ENCODE data around the gene MT1B.

DNA sequence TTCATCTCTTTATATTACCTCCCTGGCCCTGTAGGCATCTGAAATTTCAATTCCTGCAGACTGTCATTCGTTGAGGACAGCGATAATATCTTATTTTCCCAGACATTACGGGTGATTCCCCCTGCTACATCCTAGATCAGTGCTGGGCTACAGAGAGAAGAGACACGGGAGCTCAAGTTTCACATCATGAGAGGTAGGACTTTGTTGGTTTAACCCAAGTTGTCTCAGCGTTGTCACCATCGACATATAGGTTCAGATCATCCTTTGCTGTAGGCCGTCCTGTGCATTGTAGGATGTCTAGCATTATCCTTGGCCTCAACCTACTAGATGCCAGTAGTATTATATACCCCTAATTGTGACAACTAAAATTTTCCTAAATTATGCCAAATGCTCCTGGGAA lies 49.8 kb downstream of the MT1B start:
- TF ChIP-seq ZNF274 (IDR thresholded peaks at IDR 0.05; ENCODE audit: low read depth, low read length) (no peak), ZFX (IDR thresholded peaks at IDR 0.05) (no peak), SIN3A (IDR thresholded peaks at IDR 0.05; ENCODE audit: low read depth) (no peak), POLR2A (IDR thresholded peaks at IDR 0.05; ENCODE audit: borderline replicate concordance, extremely low read depth, insufficient read depth, insufficient read length) (no peak), EZH2 (IDR thresholded peaks at IDR 0.05) (no peak), EZH2phosphoT487 (IDR thresholded peaks at IDR 0.05; ENCODE audit: borderline replicate concordance) (no peak), RAD21 (IDR thresholded peaks at IDR 0.05; ENCODE audit: low read depth) (no peak), ELF1 (IDR thresholded peaks at IDR 0.05; ENCODE audit: borderline replicate concordance, low read depth) (no peak)
- TF ChIP-seq, protein P1, sequence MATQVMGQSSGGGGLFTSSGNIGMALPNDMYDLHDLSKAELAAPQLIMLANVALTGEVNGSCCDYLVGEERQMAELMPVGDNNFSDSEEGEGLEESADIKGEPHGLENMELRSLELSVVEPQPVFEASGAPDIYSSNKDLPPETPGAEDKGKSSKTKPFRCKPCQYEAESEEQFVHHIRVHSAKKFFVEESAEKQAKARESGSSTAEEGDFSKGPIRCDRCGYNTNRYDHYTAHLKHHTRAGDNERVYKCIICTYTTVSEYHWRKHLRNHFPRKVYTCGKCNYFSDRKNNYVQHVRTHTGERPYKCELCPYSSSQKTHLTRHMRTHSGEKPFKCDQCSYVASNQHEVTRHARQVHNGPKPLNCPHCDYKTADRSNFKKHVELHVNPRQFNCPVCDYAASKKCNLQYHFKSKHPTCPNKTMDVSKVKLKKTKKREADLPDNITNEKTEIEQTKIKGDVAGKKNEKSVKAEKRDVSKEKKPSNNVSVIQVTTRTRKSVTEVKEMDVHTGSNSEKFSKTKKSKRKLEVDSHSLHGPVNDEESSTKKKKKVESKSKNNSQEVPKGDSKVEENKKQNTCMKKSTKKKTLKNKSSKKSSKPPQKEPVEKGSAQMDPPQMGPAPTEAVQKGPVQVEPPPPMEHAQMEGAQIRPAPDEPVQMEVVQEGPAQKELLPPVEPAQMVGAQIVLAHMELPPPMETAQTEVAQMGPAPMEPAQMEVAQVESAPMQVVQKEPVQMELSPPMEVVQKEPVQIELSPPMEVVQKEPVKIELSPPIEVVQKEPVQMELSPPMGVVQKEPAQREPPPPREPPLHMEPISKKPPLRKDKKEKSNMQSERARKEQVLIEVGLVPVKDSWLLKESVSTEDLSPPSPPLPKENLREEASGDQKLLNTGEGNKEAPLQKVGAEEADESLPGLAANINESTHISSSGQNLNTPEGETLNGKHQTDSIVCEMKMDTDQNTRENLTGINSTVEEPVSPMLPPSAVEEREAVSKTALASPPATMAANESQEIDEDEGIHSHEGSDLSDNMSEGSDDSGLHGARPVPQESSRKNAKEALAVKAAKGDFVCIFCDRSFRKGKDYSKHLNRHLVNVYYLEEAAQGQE (IDR thresholded peaks at IDR 0.05; ENCODE audit: low read depth): no peak
- TF ChIP-seq, protein P2, sequence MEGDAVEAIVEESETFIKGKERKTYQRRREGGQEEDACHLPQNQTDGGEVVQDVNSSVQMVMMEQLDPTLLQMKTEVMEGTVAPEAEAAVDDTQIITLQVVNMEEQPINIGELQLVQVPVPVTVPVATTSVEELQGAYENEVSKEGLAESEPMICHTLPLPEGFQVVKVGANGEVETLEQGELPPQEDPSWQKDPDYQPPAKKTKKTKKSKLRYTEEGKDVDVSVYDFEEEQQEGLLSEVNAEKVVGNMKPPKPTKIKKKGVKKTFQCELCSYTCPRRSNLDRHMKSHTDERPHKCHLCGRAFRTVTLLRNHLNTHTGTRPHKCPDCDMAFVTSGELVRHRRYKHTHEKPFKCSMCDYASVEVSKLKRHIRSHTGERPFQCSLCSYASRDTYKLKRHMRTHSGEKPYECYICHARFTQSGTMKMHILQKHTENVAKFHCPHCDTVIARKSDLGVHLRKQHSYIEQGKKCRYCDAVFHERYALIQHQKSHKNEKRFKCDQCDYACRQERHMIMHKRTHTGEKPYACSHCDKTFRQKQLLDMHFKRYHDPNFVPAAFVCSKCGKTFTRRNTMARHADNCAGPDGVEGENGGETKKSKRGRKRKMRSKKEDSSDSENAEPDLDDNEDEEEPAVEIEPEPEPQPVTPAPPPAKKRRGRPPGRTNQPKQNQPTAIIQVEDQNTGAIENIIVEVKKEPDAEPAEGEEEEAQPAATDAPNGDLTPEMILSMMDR (IDR thresholded peaks at IDR 0.05 in 2 of 3, conservative IDR thresholded peaks at IDR 0.05 in 1 of 3; ENCODE audit: borderline replicate concordance in 1 of 3, insufficient read depth in 1 of 3, low read depth in 2 of 3, low read length in 2 of 3): no peak
- TF ChIP-seq, protein P3, sequence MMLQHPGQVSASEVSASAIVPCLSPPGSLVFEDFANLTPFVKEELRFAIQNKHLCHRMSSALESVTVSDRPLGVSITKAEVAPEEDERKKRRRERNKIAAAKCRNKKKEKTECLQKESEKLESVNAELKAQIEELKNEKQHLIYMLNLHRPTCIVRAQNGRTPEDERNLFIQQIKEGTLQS (IDR thresholded peaks at IDR 0.05): no peak
- TF ChIP-seq, protein P4, sequence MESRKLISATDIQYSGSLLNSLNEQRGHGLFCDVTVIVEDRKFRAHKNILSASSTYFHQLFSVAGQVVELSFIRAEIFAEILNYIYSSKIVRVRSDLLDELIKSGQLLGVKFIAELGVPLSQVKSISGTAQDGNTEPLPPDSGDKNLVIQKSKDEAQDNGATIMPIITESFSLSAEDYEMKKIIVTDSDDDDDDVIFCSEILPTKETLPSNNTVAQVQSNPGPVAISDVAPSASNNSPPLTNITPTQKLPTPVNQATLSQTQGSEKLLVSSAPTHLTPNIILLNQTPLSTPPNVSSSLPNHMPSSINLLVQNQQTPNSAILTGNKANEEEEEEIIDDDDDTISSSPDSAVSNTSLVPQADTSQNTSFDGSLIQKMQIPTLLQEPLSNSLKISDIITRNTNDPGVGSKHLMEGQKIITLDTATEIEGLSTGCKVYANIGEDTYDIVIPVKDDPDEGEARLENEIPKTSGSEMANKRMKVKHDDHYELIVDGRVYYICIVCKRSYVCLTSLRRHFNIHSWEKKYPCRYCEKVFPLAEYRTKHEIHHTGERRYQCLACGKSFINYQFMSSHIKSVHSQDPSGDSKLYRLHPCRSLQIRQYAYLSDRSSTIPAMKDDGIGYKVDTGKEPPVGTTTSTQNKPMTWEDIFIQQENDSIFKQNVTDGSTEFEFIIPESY (IDR thresholded peaks at IDR 0.05; ENCODE audit: extremely low read depth, insufficient replicate concordance, low read length): no peak
- TF ChIP-seq, protein P5, sequence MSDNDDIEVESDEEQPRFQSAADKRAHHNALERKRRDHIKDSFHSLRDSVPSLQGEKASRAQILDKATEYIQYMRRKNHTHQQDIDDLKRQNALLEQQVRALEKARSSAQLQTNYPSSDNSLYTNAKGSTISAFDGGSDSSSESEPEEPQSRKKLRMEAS (IDR thresholded peaks at IDR 0.05): no peak
